Measurements from ENCODE around the gene TMTC4.

- no peak for TF ChIP-seq CTCF (IDR thresholded peaks at IDR 0.05)
- TF ChIP-seq EZH2 (IDR thresholded peaks at IDR 0.05), result no peak
- TF ChIP-seq EZH2phosphoT487 (IDR thresholded peaks at IDR 0.05), result no peak
Observed at GRCh38 chr13:100648354-100648753, 26.2 kb downstream of the TMTC4 start.
